Neural crest cell (in vitro differentiated cells): ENCODE results near the gene DDX51. TPM values are rescaled to one million over a fixed set of nuclear protein-coding genes. Genes with fewer than 3 reads are reported as not detected.

Source experiments
- DNase-seq: peaks from one replicate; pipeline ENCODE4 v3.0.0; 2021; ENCODE audit warnings: low read depth, mixed read lengths, low spot score
- H3K27ac Mint-ChIP-seq: one replicate; pipeline ENCODE4 v1.8.0; 2021; ENCODE audit warnings: mild to moderate bottlenecking, mixed read lengths; ENCODE audit not compliant: unreplicated experiment
- H3K27me3 Mint-ChIP-seq: 2 replicates; pipeline ENCODE4 v1.8.0; 2021; ENCODE audit warnings: low read depth, mild to moderate bottlenecking, mixed read lengths
- H3K36me3 Mint-ChIP-seq: 2 replicates; pipeline ENCODE4 v1.8.0; 2021; ENCODE audit warnings: low read depth, mild to moderate bottlenecking, mixed read lengths
- H3K4me1 Mint-ChIP-seq: 2 replicates; pipeline ENCODE4 v1.8.0; 2021; ENCODE audit warnings: mixed read lengths
- H3K4me3 Mint-ChIP-seq: one replicate; pipeline ENCODE4 v1.8.0; 2021; ENCODE audit warnings: mild to moderate bottlenecking, mixed read lengths
- H3K9me3 Mint-ChIP-seq: 2 replicates; pipeline ENCODE4 v1.8.0; 2021; ENCODE audit warnings: mixed read lengths
- CTCF ChIP-seq: fragments of 200-600 bp; sonication (generic); conservative IDR thresholded peaks from 2 replicates; pipeline ENCODE4 v1.5.0; 2021; ENCODE audit warnings: antibody characterized with exemption, mild to moderate bottlenecking
- total RNA-seq: library from RNA; stranded (reverse); gene quantifications from 2 replicates; pipeline ENCODE4 v1.2.1, GENCODE V29; 2021

Gene DDX51
- total RNA-seq, 1 donor from 2014 or later = 33.3 TPM

GRCh38 chr12:132143336-132144071, 615 bp downstream of the DDX51 start:
- Mint-ChIP-seq H3K27ac (no peak overlapping the region), H3K4me3 (peak overlapping the region; percentile 79), H3K27me3 (peaks cover 4% of the 10 kb centered on the region), H3K9me3 (no peaks in the 10 kb centered on the region), H3K36me3 (peaks cover 7% of the 10 kb centered on the region), H3K4me1 (peaks cover 18% of the 10 kb centered on the region)
- no peak for TF ChIP-seq CTCF
- DNase-seq = no peak

GRCh38 chr12:132142679-132143335, 1.3 kb downstream of the DDX51 start:
- H3K36me3 Mint-ChIP-seq = peaks cover 10% of the 10 kb centered on the region

GRCh38 chr12:132141976-132142678, 2.0 kb downstream of the DDX51 start:
- no peak overlapping the region for H3K27ac Mint-ChIP-seq
- no peak for TF ChIP-seq CTCF
- peaks cover 18% of the 10 kb centered on the region for H3K4me1 Mint-ChIP-seq
- peaks cover 7% of the 10 kb centered on the region for H3K27me3 Mint-ChIP-seq
- H3K4me3 Mint-ChIP-seq = peak overlapping the region; percentile 79
- H3K9me3 Mint-ChIP-seq = no peaks in the 10 kb centered on the region
- DNase-seq = no peak
- H3K36me3 Mint-ChIP-seq = peaks cover 12% of the 10 kb centered on the region

More at GRCh38 chr12:132142679-132143335, 1.3 kb downstream of the DDX51 start:
- Mint-ChIP-seq H3K9me3 (no peaks in the 10 kb centered on the region), H3K4me3 (peak overlapping the region; percentile 79), H3K4me1 (peaks cover 18% of the 10 kb centered on the region), H3K27me3 (peaks cover 6% of the 10 kb centered on the region), H3K27ac (no peak overlapping the region)
- no peak for TF ChIP-seq CTCF
- DNase-seq = no peak

GRCh38 chr12:132140918-132141841, 2.9 kb downstream of the DDX51 start:
- no peak overlapping the region for H3K27ac Mint-ChIP-seq
- TF ChIP-seq CTCF = no peak
- H3K9me3 Mint-ChIP-seq = no peaks in the 10 kb centered on the region
- H3K4me3 Mint-ChIP-seq = peak overlapping the region; percentile 79
- no peak for DNase-seq
- H3K27me3 Mint-ChIP-seq = peaks cover 6% of the 10 kb centered on the region
- peaks cover 20% of the 10 kb centered on the region for H3K4me1 Mint-ChIP-seq
- H3K36me3 Mint-ChIP-seq = peaks cover 11% of the 10 kb centered on the region

GRCh38 chr12:132140501-132140900, 3.6 kb downstream of the DDX51 start:
- DNase-seq = no peak
- H3K4me3 Mint-ChIP-seq = peak overlapping the region; percentile 76
- peaks cover 15% of the 10 kb centered on the region for H3K4me1 Mint-ChIP-seq
- no peak for TF ChIP-seq CTCF
- no peak overlapping the region for H3K27ac Mint-ChIP-seq
- peaks cover 5% of the 10 kb centered on the region for H3K27me3 Mint-ChIP-seq
- no peaks in the 10 kb centered on the region for H3K9me3 Mint-ChIP-seq
- H3K36me3 Mint-ChIP-seq = peaks cover 10% of the 10 kb centered on the region
